Aorta (tissue), 5 donors: ENCODE results near the gene NOTCH4. TPM values are rescaled to one million over a fixed set of nuclear protein-coding genes. Genes with fewer than 3 reads are reported as not detected.
A peak's percentile ranks its signal among the peaks of the same experiment; 100 is the strongest.
"Not testable (repeated sequence)": the region's sequence is repeated elsewhere in the genome, so short reads cannot be mapped to it uniquely, and the experiment has no call there.

ENCODE experiments used
- ATAC-seq: fragments of 200-7000 bp; cut with Tn5 transposase; one replicate; pipeline ENCODE4 v1.9.1; 2022; ENCODE audit warnings: moderate library complexity; ENCODE audit not compliant: low FRiP score
- DNase-seq, 2 donors: peaks; one replicate each; pipeline ENCODE4 v3.0.0-alpha.2; 2020
- H3K27ac ChIP-seq, 2 donors: one replicate each; pipeline ENCODE4 v1.5.1; 2013; ENCODE audit warnings: low read length in 2 of 2, mild to moderate bottlenecking in 2 of 2, moderate library complexity in 2 of 2, control low read depth in 1 of 2, inconsistent platforms in 1 of 2, low read depth in 1 of 2
- H3K27me3 ChIP-seq, 2 donors: one replicate each; pipeline ENCODE4 v1.6.1; 2013; ENCODE audit warnings: control low read depth in 1 of 2, low read length in 1 of 2, mild to moderate bottlenecking in 1 of 2, moderate library complexity in 1 of 2; ENCODE audit not compliant: insufficient read depth in 2 of 2, control insufficient read depth in 1 of 2
- H3K36me3 ChIP-seq, 2 donors: one replicate each; pipeline ENCODE4 v1.6.1; 2013; ENCODE audit warnings: control low read depth in 1 of 2, low read length in 1 of 2, mild to moderate bottlenecking in 1 of 2; ENCODE audit not compliant: insufficient read depth in 2 of 2, control insufficient read depth in 1 of 2
- H3K4me1 ChIP-seq, 2 donors: one replicate each; pipeline ENCODE4 v1.6.1; 2013; ENCODE audit warnings: low read length in 2 of 2, control low read depth in 1 of 2, mild to moderate bottlenecking in 1 of 2, moderate library complexity in 1 of 2; ENCODE audit not compliant: insufficient read depth in 2 of 2, control insufficient read depth in 1 of 2
- H3K4me3 ChIP-seq, 2 donors: one replicate each; pipeline ENCODE4 v1.5.1; 2013; ENCODE audit warnings: low read length in 2 of 2, control low read depth in 1 of 2, mild to moderate bottlenecking in 1 of 2
- H3K9me3 ChIP-seq: one replicate; pipeline ENCODE4 v1.6.1; 2013; ENCODE audit warnings: mild to moderate bottlenecking, low read length; ENCODE audit not compliant: control insufficient read depth
- WGBS, 2 donors: extraction: QIAGEN DNeasy Blood & Tissue Kit; methylation state at CpG; one replicate each; pipeline ENCODE4 v1.1.7; 2013; 5-methylcytosine and 5-hydroxymethylcytosine counted together
- intact Hi-C, 2 donors: fragments of 100-400 bp; cut with DNase I; formaldehyde crosslinking; loops; one replicate each; pipeline versions ENCODE4 v1.14.2 to v1.15.0; 2022
- polyA plus RNA-seq, 2 donors: library from polyadenylated mRNA; stranded (reverse); fragments of 200-250 nt; gene quantifications; one replicate each; pipeline ENCODE4 v1.2.3, GENCODE V29; 2013
- total RNA-seq, 2 donors: library from RNA; stranded (reverse); fragmentation: NEBNext Ultra II Directional; extraction: Animal tissue kit (Norgen Biotek cat#: 25700); gene quantifications; one replicate each; pipeline ENCODE4 v1.2.1, GENCODE V29; 2021
- donor health status: healthy with polysubstance abuse.
- donor health status: Bipolar disorder and iron deficiency.
- donor health status: DM: no; HTN: no; CAD: no.
- donor health status: DM: no; HTN: no; CAD: no.
- donor health status: DM: yes; HTN: yes; CAD: no.

NOTCH4 gene
- total and polyA plus RNA-seq, 4 donors: 4.0 to 64.4 (median 21.3) TPM

DNA sequence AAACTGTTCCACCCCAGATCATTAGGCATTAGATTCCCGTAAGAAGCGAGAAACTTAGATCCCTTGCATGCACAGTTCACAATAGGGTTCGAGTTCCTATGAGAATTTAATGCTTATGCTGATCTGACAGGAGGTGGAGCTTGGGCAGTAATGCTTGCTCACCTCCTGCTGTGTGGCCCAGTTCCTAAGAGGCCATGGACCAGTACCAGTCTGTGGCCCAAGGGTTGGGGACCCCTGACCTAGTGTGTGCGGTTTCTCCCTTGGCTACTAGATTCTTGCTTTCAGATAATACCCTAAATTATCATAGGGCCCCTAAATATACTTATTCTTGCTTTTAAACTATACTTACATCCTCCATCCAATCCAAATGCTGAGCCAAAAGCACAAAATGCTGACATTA, 29.5 kb downstream of the NOTCH4 start:
- H3K27ac ChIP-seq: no peak overlapping the region
- H3K4me1 ChIP-seq: no peaks in the 10 kb centered on the region
- DNase-seq (no peak), ATAC-seq (no peak)
- H3K9me3 ChIP-seq: no peaks in the 10 kb centered on the region
- H3K36me3 ChIP-seq: no peaks in the 10 kb centered on the region
- no peaks in the 10 kb centered on the region for H3K27me3 ChIP-seq
- intact Hi-C loops: loop anchor here (10.0 kb wide), 2 partner anchors 780 to 1010 kb away; partner anchors contain the start of genes HSD17B8 (in 1 of the 2), RING1 (in 1 of the 2), RXRB (in 1 of the 2) and SLC39A7 (in 1 of the 2)
- H3K4me3 ChIP-seq: no peak overlapping the region
- WGBS, 2 donors: 88 to 91% methylated on average over 4 of the region's 4 CpGs

- H3K36me3 ChIP-seq, H3K27me3 ChIP-seq, DNase-seq, H3K4me1 ChIP-seq, H3K4me3 ChIP-seq, H3K9me3 ChIP-seq, ATAC-seq, H3K27ac ChIP-seq: not testable (repeated sequence)
- intact Hi-C loops: loop anchor here (10.0 kb wide), 2 partner anchors 782 to 1012 kb away; partner anchors contain the start of genes HSD17B8 (in 1 of the 2), RING1 (in 1 of the 2), RXRB (in 1 of the 2) and SLC39A7 (in 1 of the 2)
- 83 to 85% methylated on average over 13 of the region's 13 CpGs for WGBS, 2 donors
Measured at GRCh38 chr6:32193096-32193495, 30.8 kb downstream of the NOTCH4 start.

DNA sequence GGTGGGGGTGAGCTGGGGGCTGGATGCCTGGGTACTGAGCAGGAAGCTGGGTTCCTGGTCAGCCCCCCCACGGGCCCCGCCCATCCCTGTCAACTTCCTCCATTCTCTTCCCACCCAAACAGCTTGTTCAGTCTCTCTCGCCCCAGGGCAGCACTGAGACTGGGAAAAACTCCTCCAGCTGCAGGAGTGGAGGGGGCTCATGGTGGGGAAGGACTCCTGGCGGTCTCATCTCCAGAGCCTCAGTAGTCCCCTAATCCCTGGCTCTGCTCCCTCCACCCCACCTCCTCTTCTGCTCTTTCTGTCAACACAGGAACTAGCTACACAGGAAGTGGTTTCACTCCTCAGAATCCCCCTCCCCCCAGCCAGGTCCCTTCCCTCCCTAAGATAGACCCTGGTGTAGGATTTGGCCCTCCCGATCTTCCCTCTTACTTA, 31.2 kb downstream of the NOTCH4 start, which contains the start of gene GPSM3:
Gene GPSM3, minus strand, starts transcription at position 36 of the 432 bp plus-strand sequence. CDS start 130 bp downstream, outside the sequence.
- ATAC-seq (no peak), DNase-seq (peak in 1 of 2 donors; percentile 79)
- Histone ChIP-seq H3K27ac (no peak within 1 kb of the TSS), H3K27me3 (no peaks in the 10 kb centered on the region), H3K9me3 (no peaks in the 10 kb centered on the region), H3K36me3 (no peaks in the 10 kb centered on the region), H3K4me1 (no peaks in the 10 kb centered on the region), H3K4me3 (no peak within 1 kb of the TSS)
- intact Hi-C loops: loop anchor here (10.0 kb wide), 2 partner anchors 782 to 1012 kb away; partner anchors contain the start of genes HSD17B8 (in 1 of the 2), RING1 (in 1 of the 2), RXRB (in 1 of the 2) and SLC39A7 (in 1 of the 2)
- 25 to 27% methylated on average over 4 to 5 of the region's 5 CpGs for WGBS, 2 donors

DNA sequence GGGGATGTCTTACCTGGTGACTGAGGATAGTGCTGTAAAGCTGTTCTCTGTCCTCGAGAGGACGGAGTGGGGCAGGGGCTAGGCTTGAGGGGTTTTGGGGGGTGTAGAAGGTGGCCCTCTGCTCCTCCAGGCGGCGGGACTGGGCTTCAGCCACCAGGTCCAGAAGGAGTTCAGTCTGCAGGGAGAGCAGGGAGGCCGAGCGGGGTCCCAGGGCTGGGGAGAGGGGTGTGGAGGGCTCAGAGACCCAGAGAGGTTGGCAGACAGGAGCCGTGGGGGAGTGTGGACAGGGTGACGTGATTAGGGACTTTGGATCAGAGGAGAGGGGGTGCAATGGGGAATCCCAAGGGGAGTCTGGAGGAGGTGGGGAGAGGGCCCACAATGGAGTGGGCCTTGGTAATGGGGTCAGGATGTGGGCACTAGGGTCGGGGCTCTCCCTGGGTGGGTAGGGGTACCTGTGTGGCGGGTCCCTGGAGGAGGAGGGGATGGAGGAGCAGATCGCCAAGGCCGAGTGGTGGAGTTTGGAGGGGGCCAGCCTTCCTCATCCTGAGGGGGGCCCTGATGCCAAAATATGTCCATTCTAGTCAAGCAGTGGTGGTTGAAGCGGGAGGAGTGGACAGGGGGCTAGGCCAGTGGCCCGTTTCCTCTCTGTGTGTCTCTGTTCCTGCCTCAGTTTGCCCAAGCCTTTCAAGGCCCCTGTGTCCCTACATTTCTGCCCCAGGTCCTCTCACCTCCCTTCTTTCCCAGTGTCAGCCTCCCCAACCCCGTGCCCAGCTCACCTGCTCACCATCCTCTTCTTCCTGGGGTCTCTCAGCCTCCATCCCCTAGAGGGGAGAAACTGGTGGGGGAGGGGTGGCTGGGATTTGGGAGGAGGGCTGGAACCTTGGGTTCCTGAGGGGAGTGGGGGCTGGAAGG, 31.9 kb downstream of the NOTCH4 start:
- no peak for ATAC-seq
- Histone ChIP-seq H3K27ac (no peak overlapping the region), H3K9me3 (no peaks in the 10 kb centered on the region), H3K4me3 (no peak overlapping the region), H3K36me3 (no peaks in the 10 kb centered on the region), H3K27me3 (no peaks in the 10 kb centered on the region), H3K4me1 (no peaks in the 10 kb centered on the region)
- intact Hi-C loops: loop anchor here (10.0 kb wide), 2 partner anchors 783 to 1013 kb away; partner anchors contain the start of genes HSD17B8 (in 1 of the 2), RING1 (in 1 of the 2), RXRB (in 1 of the 2) and SLC39A7 (in 1 of the 2)
- WGBS, 2 donors: 72 to 75% methylated on average over 15 of the region's 15 CpGs
- no peak for DNase-seq

DNA sequence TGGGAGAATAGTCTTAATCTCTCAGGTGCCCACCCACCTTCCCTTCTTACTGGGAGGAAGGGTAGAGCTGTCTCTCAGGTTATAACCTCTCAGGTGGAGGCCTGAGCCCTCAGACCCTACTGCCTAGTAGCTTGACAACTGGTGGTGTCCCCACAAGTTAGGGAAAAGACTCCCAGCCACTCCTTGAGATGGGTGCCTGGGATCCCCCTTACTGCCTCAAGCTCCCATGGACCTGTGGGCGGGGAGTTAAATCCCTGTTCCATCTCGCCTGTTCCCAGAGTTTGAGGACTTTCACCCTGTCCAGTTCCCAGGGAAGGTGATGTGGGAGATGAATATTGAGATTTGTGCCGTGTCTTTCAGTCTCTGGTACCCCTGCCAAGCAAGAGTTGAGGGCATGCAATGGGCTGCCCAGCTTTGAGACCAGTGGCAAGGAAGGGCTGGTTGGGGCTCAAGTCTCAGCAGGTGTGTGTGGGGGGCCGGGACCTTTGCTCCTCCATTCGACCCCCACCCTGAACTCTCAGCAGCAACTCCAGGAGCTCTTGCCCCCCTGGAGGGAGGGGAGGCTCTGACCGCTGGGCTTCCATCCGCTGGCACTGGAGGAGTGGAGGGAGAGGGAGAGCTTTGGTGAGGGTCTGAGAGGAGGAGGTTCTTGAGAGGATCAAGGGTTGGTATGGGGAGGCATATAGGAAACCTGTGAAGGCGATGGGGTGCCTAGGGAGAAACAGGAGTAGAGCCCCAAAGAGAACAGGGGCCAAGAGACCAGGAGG, 32.8 kb downstream of the NOTCH4 start:
- H3K4me1 ChIP-seq: no peaks in the 10 kb centered on the region
- peak overlapping the region in 1 of 2 donors; percentile 76 for H3K27ac ChIP-seq
- no peaks in the 10 kb centered on the region for H3K36me3 ChIP-seq
- ATAC-seq: no peak
- intact Hi-C loops: loop anchor here (10.0 kb wide), 2 partner anchors 784 to 1014 kb away; partner anchors contain the start of genes HSD17B8 (in 1 of the 2), RING1 (in 1 of the 2), RXRB (in 1 of the 2) and SLC39A7 (in 1 of the 2)
- WGBS, 2 donors: 70 to 76% methylated on average over 8 of the region's 8 CpGs
- DNase-seq: no peak
- H3K9me3 ChIP-seq: no peaks in the 10 kb centered on the region
- H3K4me3 ChIP-seq: no peak overlapping the region
- H3K27me3 ChIP-seq: no peaks in the 10 kb centered on the region

DNA sequence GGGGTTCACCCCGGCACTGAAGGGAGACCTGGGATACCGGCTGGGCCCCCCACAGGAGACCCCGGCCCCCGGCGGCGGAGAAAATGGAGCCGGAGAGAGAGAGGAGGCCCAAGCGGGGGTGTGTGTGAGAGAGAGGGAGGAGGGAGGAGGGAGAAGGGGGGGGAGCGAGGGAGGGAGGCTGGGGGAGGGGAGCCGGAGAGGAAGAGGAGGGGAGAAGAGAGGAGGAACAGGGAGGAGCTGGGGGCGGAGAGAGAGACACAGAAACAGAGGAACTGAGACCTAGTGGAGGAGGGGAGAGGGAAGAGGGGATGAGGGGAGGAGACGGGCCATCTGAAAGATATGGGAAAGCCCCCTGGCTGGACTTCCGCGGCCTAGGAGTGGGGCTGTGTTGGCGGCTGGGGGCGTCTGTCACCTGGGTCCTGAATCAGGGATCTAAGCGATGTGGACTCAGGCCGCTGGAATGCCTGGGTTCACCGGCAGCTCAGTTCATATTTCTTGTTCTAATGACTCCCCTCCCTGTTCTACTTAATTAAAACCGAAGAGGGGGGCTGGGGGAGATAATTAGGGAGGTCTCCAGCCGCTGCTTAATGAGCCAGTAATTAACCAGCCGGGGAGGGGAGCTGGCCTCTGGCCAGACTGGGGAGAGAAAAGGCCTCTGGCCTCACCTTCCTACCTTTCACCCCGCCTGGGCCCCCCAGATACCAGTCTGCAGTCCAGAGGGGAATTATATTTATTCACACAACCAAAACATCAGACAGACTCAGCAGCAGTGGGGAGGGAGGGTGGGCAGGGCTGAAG, 33.6 kb downstream of the NOTCH4 start, which contains the start of gene PBX2:
Gene PBX2, minus strand, starts transcription at position 149 of the 798 bp plus-strand sequence. CDS start 287 bp downstream, outside the sequence.
- DNase-seq (peak; percentile 95 to 96), ATAC-seq (peak; percentile 85)
- Histone ChIP-seq H3K36me3 (no peaks in the 10 kb centered on the region), H3K27ac (peak within 1 kb of the TSS; percentile 60 to 78), H3K9me3 (no peaks in the 10 kb centered on the region), H3K27me3 (no peaks in the 10 kb centered on the region), H3K4me1 (no peaks in the 10 kb centered on the region), H3K4me3 (peak within 1 kb of the TSS; percentile 87 to 89)
- 0 to 1% methylated on average over 18 to 23 of the region's 23 CpGs for WGBS, 2 donors
- intact Hi-C loops: loop anchor here (10.0 kb wide), 2 partner anchors 785 to 1015 kb away; partner anchors contain the start of genes HSD17B8 (in 1 of the 2), RING1 (in 1 of the 2), RXRB (in 1 of the 2) and SLC39A7 (in 1 of the 2)

DNA sequence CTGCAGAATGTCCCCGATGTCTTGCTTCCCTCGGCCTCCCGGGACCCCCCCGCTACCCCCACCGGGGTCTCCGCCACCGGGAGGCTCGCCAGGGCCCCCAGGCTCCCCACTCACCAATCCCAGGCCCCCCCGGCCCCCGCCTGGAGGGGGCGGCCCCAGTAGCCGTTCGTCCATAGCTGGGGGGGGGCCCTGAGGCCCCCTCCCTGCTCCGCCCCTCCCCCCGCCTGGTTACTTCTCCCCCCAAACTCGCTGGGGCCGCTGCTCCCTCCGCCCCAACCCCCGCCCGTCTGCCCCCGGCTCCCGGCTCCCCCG, 34.2 kb downstream of the NOTCH4 start:
- peak; percentile 4 for ATAC-seq
- H3K9me3 ChIP-seq: no peaks in the 10 kb centered on the region
- 10 to 20% methylated on average over 14 to 23 of the region's 23 CpGs for WGBS, 2 donors
- peak overlapping the region; percentile 30 to 60 for H3K27ac ChIP-seq
- H3K4me1 ChIP-seq: no peaks in the 10 kb centered on the region
- no peaks in the 10 kb centered on the region for H3K27me3 ChIP-seq
- intact Hi-C loops: loop anchor here (10.0 kb wide), 2 partner anchors 785 to 1015 kb away; partner anchors contain the start of genes HSD17B8 (in 1 of the 2), RING1 (in 1 of the 2), RXRB (in 1 of the 2) and SLC39A7 (in 1 of the 2)
- peak; percentile 60 to 80 for DNase-seq
- no peaks in the 10 kb centered on the region for H3K36me3 ChIP-seq
- peak overlapping the region; percentile 87 to 89 for H3K4me3 ChIP-seq
